ENCODE results near the gene PTX4.

The PTX4 gene

GRCh38 chr16:1501630-1502029, 12.9 kb upstream of the PTX4 start:
- DNase-seq = no peak

GRCh38 chr16:1500465-1501150, 11.9 kb upstream of the PTX4 start:
- DNase-seq = no peak

GRCh38 chr16:1499756-1500464, 11.2 kb upstream of the PTX4 start:
- no peak for DNase-seq

GRCh38 chr16:1498899-1499676, 10.3 kb upstream of the PTX4 start:
- DNase-seq = no peak

GRCh38 chr16:1497014-1497598, 8.4 kb upstream of the PTX4 start:
- DNase-seq = no peak

GRCh38 chr16:1496464-1496863, 7.7 kb upstream of the PTX4 start:
- no peak for DNase-seq

GRCh38 chr16:1495889-1496262, 7.1 kb upstream of the PTX4 start:
- no peak for DNase-seq

- no peak for DNase-seq
These were observed 6.6 kb upstream of the PTX4 start for GRCh38 chr16:1495211-1495888.

- no peak for DNase-seq
These were observed 6.0 kb upstream of the PTX4 start for GRCh38 chr16:1494711-1495110.

- no peak for DNase-seq
These were observed 5.4 kb upstream of the PTX4 start for GRCh38 chr16:1494129-1494640.

GRCh38 chr16:1493746-1494094, 5.0 kb upstream of the PTX4 start:
- peak in 1 of 56 donors; percentile 31 for DNase-seq

- DNase-seq = peak in 54 of 56 donors; percentile 25 to 93 (median 77)
These were observed 4.4 kb upstream of the PTX4 start, which contains the start of gene TELO2 for GRCh38 chr16:1492923-1493745. TSS of gene TELO2 (plus strand) at chr16:1493360. CDS start at chr16:1494282, 922 bp downstream.

- peak in 1 of 56 donors; percentile 30 for DNase-seq
These were observed 3.6 kb upstream of the PTX4 start for GRCh38 chr16:1492082-1492922.

GRCh38 chr16:1491327-1491726, 2.6 kb upstream of the PTX4 start:
- DNase-seq = no peak

GRCh38 chr16:1489077-1489476, 333 bp upstream of the PTX4 start:
- no peak for DNase-seq

- no peak for DNase-seq
These were observed 616 bp downstream of the PTX4 start for GRCh38 chr16:1488054-1488601.

- DNase-seq = no peak
These were observed 1.2 kb downstream of the PTX4 start for GRCh38 chr16:1487395-1488053.

Data from nucleus accumbens (tissue), 56 donors.